ENCODE results near the gene CHPT1. TPM values are rescaled to one million over a fixed set of nuclear protein-coding genes. Genes with fewer than 3 reads are reported as not detected.
"Not testable (repeated sequence)": the region's sequence is repeated elsewhere in the genome, so short reads cannot be mapped to it uniquely, and the experiment has no call there.

The CHPT1 gene
- total RNA-seq, 4 donors from 2014 or later: 32.3 to 67.3 (median 36.1) TPM

GRCh38 chr12:101653030-101653429 is 44.4 kb upstream of the CHPT1 start:
- no peaks in the 10 kb centered on the region for H3K9me3 ChIP-seq
- DNase-seq: no peak
- intact Hi-C loops (cut with DNase I; ENCODE audit: low total_unique reads) (no loop called here), in situ Hi-C loops (cut with MboI; ENCODE audit: low sequenced_read_pairs in 4 of 4) (no loop called here)
- TF ChIP-seq POLR2A (IDR thresholded peaks at IDR 0.05): no peak
- no peak for TF ChIP-seq CTCF (IDR thresholded peaks at IDR 0.05 in 4 of 5, conservative IDR thresholded peaks at IDR 0.05 in 1 of 5)
- H3K27me3 ChIP-seq: no peaks in the 10 kb centered on the region
- H3K36me3 ChIP-seq: peaks cover 10 to 100% of the 10 kb centered on the region in 2 donors
- no peak overlapping the region for H3K4me3 ChIP-seq
- H3K27ac ChIP-seq: peak overlapping the region in 2 of 4 donors; percentile 14 to 75
- ATAC-seq: no peak
- no peaks in the 10 kb centered on the region for H3K4me1 ChIP-seq

- ATAC-seq (no peak), DNase-seq (no peak)
- Histone ChIP-seq H3K4me3 (no peak overlapping the region), H3K4me1 (no peaks in the 10 kb centered on the region), H3K36me3 (peaks cover 6 to 100% of the 10 kb centered on the region in 2 donors), H3K9me3 (no peaks in the 10 kb centered on the region), H3K27ac (peak overlapping the region in 3 of 4 donors; percentile 29 to 75 (median 48)), H3K27me3 (no peaks in the 10 kb centered on the region)
- in situ Hi-C loops (cut with MboI; ENCODE audit: low sequenced_read_pairs in 4 of 4) (no loop called here), intact Hi-C loops (cut with DNase I; ENCODE audit: low total_unique reads) (no loop called here)
- TF ChIP-seq POLR2A (IDR thresholded peaks at IDR 0.05) (no peak), CTCF (IDR thresholded peaks at IDR 0.05 in 4 of 5, conservative IDR thresholded peaks at IDR 0.05 in 1 of 5) (no peak)
Observed at GRCh38 chr12:101653503-101653902, 43.9 kb upstream of the CHPT1 start.

GRCh38 chr12:101654442-101654841 is 43.0 kb upstream of the CHPT1 start:
- DNase-seq: no peak
- ATAC-seq: no peak
- H3K9me3 ChIP-seq: no peaks in the 10 kb centered on the region
- TF ChIP-seq POLR2A (IDR thresholded peaks at IDR 0.05): no peak
- TF ChIP-seq CTCF (IDR thresholded peaks at IDR 0.05 in 4 of 5, conservative IDR thresholded peaks at IDR 0.05 in 1 of 5): no peak
- peak overlapping the region in 3 of 4 donors; percentile 29 to 75 (median 48) for H3K27ac ChIP-seq
- intact Hi-C loops (cut with DNase I; ENCODE audit: low total_unique reads) (no loop called here), in situ Hi-C loops (cut with MboI; ENCODE audit: low sequenced_read_pairs in 4 of 4) (no loop called here)
- no peak overlapping the region for H3K4me3 ChIP-seq
- H3K4me1 ChIP-seq: no peaks in the 10 kb centered on the region
- peaks cover 6 to 100% of the 10 kb centered on the region in 2 donors for H3K36me3 ChIP-seq
- H3K27me3 ChIP-seq: no peaks in the 10 kb centered on the region

- in situ Hi-C loops (cut with MboI; ENCODE audit: low sequenced_read_pairs in 4 of 4): no loop called here
Observed at GRCh38 chr12:101655393-101655792, 42.0 kb upstream of the CHPT1 start.

GRCh38 chr12:101660662-101661061 is 36.8 kb upstream of the CHPT1 start:
- intact Hi-C loops (cut with DNase I; ENCODE audit: low total_unique reads); DNase-seq; H3K27me3 ChIP-seq; H3K9me3 ChIP-seq; H3K4me3 ChIP-seq; in situ Hi-C loops (cut with MboI; ENCODE audit: low sequenced_read_pairs in 4 of 4); H3K4me1 ChIP-seq: not testable (repeated sequence)
- H3K27ac ChIP-seq: peak overlapping the region; percentile 57 to 67 (median 64)
- H3K36me3 ChIP-seq: peaks cover 4 to 99% of the 10 kb centered on the region in 2 donors
- peak; percentile 15 to 36 for ATAC-seq

More at GRCh38 chr12:101655393-101655792, 42.0 kb upstream of the CHPT1 start:
- H3K4me3 ChIP-seq: no peak overlapping the region
- H3K27ac ChIP-seq: peak overlapping the region in 3 of 4 donors; percentile 8 to 30 (median 23)
- intact Hi-C loops (cut with DNase I; ENCODE audit: low total_unique reads): no loop called here
- no peak for DNase-seq
- no peak for ATAC-seq
- H3K4me1 ChIP-seq: no peaks in the 10 kb centered on the region
- H3K36me3 ChIP-seq: peaks cover 6 to 100% of the 10 kb centered on the region in 2 donors
- H3K9me3 ChIP-seq: no peaks in the 10 kb centered on the region
- TF ChIP-seq CTCF (IDR thresholded peaks at IDR 0.05 in 4 of 5, conservative IDR thresholded peaks at IDR 0.05 in 1 of 5) (no peak), POLR2A (IDR thresholded peaks at IDR 0.05) (no peak)
- H3K27me3 ChIP-seq: no peaks in the 10 kb centered on the region

Measured in gastrocnemius medialis (tissue), 4 donors.